ENCODE results near the gene KRT82. TPM values are rescaled to one million over a fixed set of nuclear protein-coding genes. Genes with fewer than 3 reads are reported as not detected.

The KRT82 gene
- total RNA-seq, 2 experiments from 2014 or later: not detected

- no peaks in the 10 kb centered on the region for H3K9me2 ChIP-seq (ENCODE audit: insufficient read depth, low read length)
- H3K27ac ChIP-seq (ENCODE audit: low read depth, low read length, poor library complexity, severe bottlenecking): no peak overlapping the region
- no peak overlapping the region for H2AFZ ChIP-seq (ENCODE audit: low read length)
- no peaks in the 10 kb centered on the region for H4K20me1 ChIP-seq (ENCODE audit: insufficient read depth, low read length)
- TF ChIP-seq EZH2phosphoT487 (IDR thresholded peaks at IDR 0.05; ENCODE audit: borderline replicate concordance, low read depth, low read length): no peak
- TF ChIP-seq CTCF (conservative IDR thresholded peaks at IDR 0.05; ENCODE audit: low read length): no peak
- H3K4me1 ChIP-seq (ENCODE audit: insufficient read depth, low read length, poor library complexity, severe bottlenecking): no peaks in the 10 kb centered on the region
- H3K4me3 ChIP-seq (ENCODE audit: low read depth, low read length, poor library complexity, severe bottlenecking): no peak overlapping the region
- no TSS peak for BruUV-seq (replicated peaks)
- intact Hi-C loops (cut with micrococcal nuclease; ENCODE audit: unreplicated experiment): no loop called here
- no peak for DNase-seq (ENCODE audit: low spot score)
- POLR2A ChIA-PET: no interaction called here
- H3K36me3 ChIP-seq (ENCODE audit: insufficient read depth, low read length): no peaks in the 10 kb centered on the region
- H3K4me2 ChIP-seq (ENCODE audit: low read length): no peak overlapping the region
- H3K79me2 ChIP-seq (ENCODE audit: insufficient read depth, low read depth, low read length): no peaks in the 10 kb centered on the region
- CTCF ChIA-PET (ENCODE audit: unreplicated experiment): no interaction called here
- no peaks in the 10 kb centered on the region for H3K9me3 ChIP-seq (ENCODE audit: low read length)
These were observed 35.3 kb upstream of the KRT82 start for GRCh38 chr12:52441320-52441911.

- Histone ChIP-seq H3K36me3 (ENCODE audit: insufficient read depth, low read length) (no peaks in the 10 kb centered on the region), H3K79me2 (ENCODE audit: insufficient read depth, low read depth, low read length) (no peaks in the 10 kb centered on the region), H3K4me1 (ENCODE audit: insufficient read depth, low read length, poor library complexity, severe bottlenecking) (no peaks in the 10 kb centered on the region), H3K9me2 (ENCODE audit: insufficient read depth, low read length) (no peaks in the 10 kb centered on the region), H3K27ac (ENCODE audit: low read depth, low read length, poor library complexity, severe bottlenecking) (no peak overlapping the region), H4K20me1 (ENCODE audit: insufficient read depth, low read length) (no peaks in the 10 kb centered on the region), H2AFZ (ENCODE audit: low read length) (no peak overlapping the region), H3K9me3 (ENCODE audit: low read length) (no peaks in the 10 kb centered on the region), H3K4me3 (ENCODE audit: low read depth, low read length, poor library complexity, severe bottlenecking) (no peak overlapping the region), H3K4me2 (ENCODE audit: low read length) (no peak overlapping the region)
- ChIA-PET CTCF (ENCODE audit: unreplicated experiment) (no interaction called here), POLR2A (no interaction called here)
- no peak for DNase-seq (ENCODE audit: low spot score)
- TF ChIP-seq CTCF (conservative IDR thresholded peaks at IDR 0.05; ENCODE audit: low read length) (no peak), EZH2phosphoT487 (IDR thresholded peaks at IDR 0.05; ENCODE audit: borderline replicate concordance, low read depth, low read length) (no peak)
- intact Hi-C loops (cut with micrococcal nuclease; ENCODE audit: unreplicated experiment): no loop called here
- BruUV-seq (replicated peaks): no TSS peak
These were observed 34.7 kb upstream of the KRT82 start for GRCh38 chr12:52440821-52441319.

- intact Hi-C loops (cut with micrococcal nuclease; ENCODE audit: unreplicated experiment): no loop called here
- Histone ChIP-seq H3K36me3 (ENCODE audit: insufficient read depth, low read length) (no peaks in the 10 kb centered on the region), H3K27ac (ENCODE audit: low read depth, low read length, poor library complexity, severe bottlenecking) (no peak overlapping the region), H3K79me2 (ENCODE audit: insufficient read depth, low read depth, low read length) (no peaks in the 10 kb centered on the region), H3K9me2 (ENCODE audit: insufficient read depth, low read length) (no peaks in the 10 kb centered on the region), H3K4me1 (ENCODE audit: insufficient read depth, low read length, poor library complexity, severe bottlenecking) (no peaks in the 10 kb centered on the region), H3K4me3 (ENCODE audit: low read depth, low read length, poor library complexity, severe bottlenecking) (no peak overlapping the region), H2AFZ (ENCODE audit: low read length) (no peak overlapping the region), H3K4me2 (ENCODE audit: low read length) (no peak overlapping the region), H3K9me3 (ENCODE audit: low read length) (no peaks in the 10 kb centered on the region), H4K20me1 (ENCODE audit: insufficient read depth, low read length) (no peaks in the 10 kb centered on the region)
- no TSS peak for BruUV-seq (replicated peaks)
- TF ChIP-seq EZH2phosphoT487 (IDR thresholded peaks at IDR 0.05; ENCODE audit: borderline replicate concordance, low read depth, low read length): no peak
- TF ChIP-seq CTCF (conservative IDR thresholded peaks at IDR 0.05; ENCODE audit: low read length): no peak
- ChIA-PET CTCF (ENCODE audit: unreplicated experiment) (no interaction called here), POLR2A (no interaction called here)
- no peak for DNase-seq (ENCODE audit: low spot score)
These were observed 33.7 kb upstream of the KRT82 start for GRCh38 chr12:52439845-52440244.
